K562 (cell line): ENCODE data around the gene PPIL4. TPM values are rescaled to one million over a fixed set of nuclear protein-coding genes. Genes with fewer than 3 reads are reported as not detected.

Source experiments
- ATAC-seq: fragments of 200-7000 bp; cut with Tn5 transposase; 3 replicates; pipeline ENCODE4 v1.9.1; 2020; ENCODE audit warnings: moderate library complexity
- BruUV-seq: library from RNA; stranded (reverse); fragments of 400-500 nt; replicated peaks from 2 replicates; lab custom pipeline; 2021; lab: Mats Ljungman, UMichigan
- CTCF ChIA-PET: fragments of 300-600 bp; formaldehyde crosslinking; extraction: SDS; loops from one replicate; lab custom pipeline; 2021; ENCODE audit warnings: low intra/inter-chr PET ratio; lab: Yijun Ruan, JAX
- POLR2A ChIA-PET: fragments of 300-600, 350-650 bp; sonication (Branson Sonifier 250); formaldehyde crosslinking; extraction: SDS; loops from one replicate; lab custom pipeline; 2021; ENCODE audit warnings: antibody characterized with exemption, inconsistent platforms; lab: Yijun Ruan, JAX
- DNase-seq, 4 experiments: peaks; one replicate each; pipeline versions ENCODE4 v3.0.0 to v3.0.0-alpha.2; 2011 to 2018; ENCODE audit warnings: low spot score in 3 of 4, mixed read lengths in 3 of 4; ENCODE audit errors: extremely low read depth in 1 of 4
- FAIRE-seq: peaks from 2 replicates; lab custom pipeline; 2011; peaks lifted over from hg19 to GRCh38; lab: Jason Lieb, UNC
- H2AFZ ChIP-seq: 2 replicates; pipeline ENCODE4 v1.6.0; 2011; ENCODE audit warnings: low read depth, low read length, control low read depth, inconsistent platforms
- H3K27ac ChIP-seq: fragments of 200-600 bp; 3 replicates; pipeline ENCODE4 v1.8.0; 2011; ENCODE audit warnings: low read depth, mild to moderate bottlenecking, control low read depth, inconsistent platforms, low read length, moderate library complexity, mixed read lengths; ENCODE audit errors: extremely low read depth
- H3K27me3 ChIP-seq, 2 experiments: fragments of 300-600 bp in 1 of 2; 2 replicates in 1 of 2; 3 replicates in 1 of 2; pipeline versions ENCODE4 v1.6.0 to v1.8.0; 2011; ENCODE audit warnings: inconsistent platforms in 2 of 2, low read length in 2 of 2, mild to moderate bottlenecking in 1 of 2, mixed read lengths in 1 of 2, moderate library complexity in 1 of 2; ENCODE audit not compliant: control insufficient read depth in 2 of 2, insufficient read depth in 2 of 2
- H3K36me3 ChIP-seq: fragments of 300-600 bp; 3 replicates; pipeline ENCODE4 v1.8.0; 2011; ENCODE audit warnings: mild to moderate bottlenecking, low read length, inconsistent platforms; ENCODE audit not compliant: control insufficient read depth, insufficient read depth
- H3K4me1 ChIP-seq, 2 experiments: fragments of 200-600 bp in 1 of 2; replicated peaks in 1 of 2; 2 replicates in 1 of 2; 3 replicates in 1 of 2; pipeline versions ENCODE4 v1.5.1 to v1.8.0; 2011; ENCODE audit warnings: inconsistent platforms in 2 of 2, low read length in 2 of 2, mild to moderate bottlenecking in 1 of 2, mixed read lengths in 1 of 2, moderate library complexity in 1 of 2; ENCODE audit not compliant: control insufficient read depth in 2 of 2, insufficient read depth in 2 of 2
- H3K4me2 ChIP-seq: 2 replicates; pipeline ENCODE4 v1.6.1; 2011; ENCODE audit warnings: low read length, control low read depth, inconsistent platforms, mixed read lengths; ENCODE audit not compliant: insufficient read depth
- H3K4me3 ChIP-seq: fragments of 200-600 bp; sonication (generic), shearing (Covaris generic); 2 replicates; pipeline ENCODE4 v1.5.1; 2016; ENCODE audit warnings: control low read depth, inconsistent platforms
- H3K79me2 ChIP-seq: fragments of 200-600 bp; 3 replicates; pipeline ENCODE4 v1.8.0; 2011; ENCODE audit warnings: low read length, inconsistent platforms; ENCODE audit not compliant: control insufficient read depth, insufficient read depth
- H3K9ac ChIP-seq, 2 experiments: 2 replicates each; pipeline versions ENCODE4 v1.6.0 to v1.6.1; 2011; ENCODE audit warnings: low read depth in 2 of 2, low read length in 2 of 2, control low read depth in 1 of 2, inconsistent platforms in 1 of 2, mild to moderate bottlenecking in 1 of 2, mixed read lengths in 1 of 2; ENCODE audit not compliant: insufficient read depth in 1 of 2
- H3K9me1 ChIP-seq: one replicate; pipeline ENCODE4 v1.6.0; 2011; ENCODE audit warnings: inconsistent platforms, mild to moderate bottlenecking, low read length, moderate library complexity; ENCODE audit not compliant: control insufficient read depth, insufficient read depth
- H3K9me3 ChIP-seq: replicated peaks from 2 replicates; pipeline ENCODE4 v1.5.1; 2011; ENCODE audit warnings: low read depth, low read length, inconsistent platforms; ENCODE audit not compliant: control insufficient read depth, insufficient read depth
- H4K20me1 ChIP-seq: replicated peaks from 2 replicates; pipeline ENCODE4 v1.6.1; 2011; ENCODE audit warnings: low read length, inconsistent platforms, mixed read lengths; ENCODE audit not compliant: control insufficient read depth, insufficient read depth
- ETV1 ChIP-seq: fragments of 450-650 bp; conservative IDR thresholded peaks from 2 replicates; pipeline ENCODE4 v1.6.1; 2016; ENCODE audit warnings: missing genetic modification characterization, control low read depth, low read depth, missing compliant biosample characterization
- FOXJ2 ChIP-seq: fragments of 200-800 bp; sonication (Bioruptor generic); IDR thresholded peaks from 2 replicates; pipeline ENCODE4 v1.6.1; 2016; ENCODE audit warnings: missing genetic modification characterization, missing compliant biosample characterization
- KLF10 ChIP-seq: fragments of 250-450 bp; sonication (Bioruptor Pico); IDR thresholded peaks from 2 replicates; pipeline ENCODE4 v1.6.1; 2021; ENCODE audit warnings: matching md5 sums
- NEUROD1 ChIP-seq: fragments of 150-350 bp; IDR thresholded peaks from 2 replicates; pipeline ENCODE4 v1.6.1; 2014; ENCODE audit warnings: borderline replicate concordance, low read length, low read depth; ENCODE audit not compliant: partially characterized antibody
- RBM34 ChIP-seq: fragments of 200-400 bp; formaldehyde crosslinking; IDR thresholded peaks from 2 replicates; pipeline ENCODE4 v1.6.1; 2018; ENCODE audit warnings: low read length, borderline replicate concordance; ENCODE audit not compliant: insufficient read depth
- RFX7 ChIP-seq: fragments of 250-450 bp; sonication (Bioruptor Pico); IDR thresholded peaks from 2 replicates; pipeline ENCODE4 v1.5.1; 2021; ENCODE audit warnings: mild to moderate bottlenecking
- SREBF1 ChIP-seq: fragments of 150-350 bp; IDR thresholded peaks from 2 replicates; pipeline ENCODE4 v1.6.1; 2014; ENCODE audit warnings: antibody characterized with exemption, low read depth, low read length, borderline replicate concordance
- U2AF1 ChIP-seq: fragments of 200-400 bp; formaldehyde crosslinking; optimal IDR thresholded peaks from 2 replicates; pipeline ENCODE3; 2017; ENCODE audit warnings: mild to moderate bottlenecking, low read depth, low read length, moderate library complexity
- ZBTB8A ChIP-seq: fragments of 450-650 bp; IDR thresholded peaks from 2 replicates; pipeline ENCODE4 v1.6.1; 2018; ENCODE audit warnings: mild to moderate bottlenecking, moderate library complexity; ENCODE audit not compliant: partially characterized antibody
- WGBS: fragments of 100-300 bp; shearing (Covaris generic); methylation state at CpG from one replicate; pipeline ENCODE4 v1.1.6; 2016; ENCODE audit warnings: low coverage, mixed read lengths; ENCODE audit not compliant: insufficient coverage; ENCODE audit errors: missing lambda C conversion rate; 5-methylcytosine and 5-hydroxymethylcytosine counted together
- in situ Hi-C: fragments of 300-500 bp; cut with MboI; formaldehyde crosslinking; loops from 4 replicates; pipeline ENCODE4 v1.15.0; 2018; ENCODE audit warnings: inconsistent platforms, mixed read lengths
- intact Hi-C: fragments of 100-400 bp; cut with micrococcal nuclease; formaldehyde crosslinking; loops from 2 replicates; pipeline ENCODE4 v1.14.2; 2022
- polyA plus RNA-seq, 8 experiments: library from polyadenylated mRNA; depleted of rRNA in 4 of 8; stranded (reverse) in 5 of 8; unstranded in 3 of 8; fragments of >200 nt; fragmentation: Nextera tagmentation in 2 of 8; fragmentation: Illumina TruSeq in 1 of 8; extraction: Ambion mirVana in 2 of 8; extraction: Trizol in 1 of 8; gene quantifications; 2 replicates each; pipeline versions ENCODE4 v1.2.1 to v1.2.3, GENCODE V29; 2011 to 2014; ENCODE audit warnings: inconsistent platforms in 1 of 8, missing spikeins in 1 of 8
- total RNA-seq, 7 experiments: library from RNA; depleted of rRNA in 6 of 7; stranded (reverse); fragments of >200 nt in 6 of 7; fragmentation: Illumina TruSeq in 2 of 7; extraction: Trizol in 2 of 7; gene quantifications; 2 replicates each; pipeline versions ENCODE4 v1.2.1 to v1.2.3, GENCODE V29; 2011 to 2021; ENCODE audit warnings: low replicate concordance in 1 of 7
- TF ChIP-seq, protein P1 (sequence below), 2 experiments: fragments of 450-650 bp in 1 of 2; IDR thresholded peaks; 2 replicates each; pipeline ENCODE4 v1.6.1; 2011 to 2017; ENCODE audit warnings: low read depth in 2 of 2, antibody characterized with exemption in 1 of 2, borderline replicate concordance in 1 of 2, low read length in 1 of 2, mild to moderate bottlenecking in 1 of 2, mixed read lengths in 1 of 2; ENCODE audit not compliant: control insufficient read depth in 1 of 2
- TF ChIP-seq, protein P2 (sequence below): fragments of 450-650 bp; IDR thresholded peaks from 2 replicates; pipeline ENCODE4 v1.6.1; 2016; ENCODE audit warnings: low read depth, mild to moderate bottlenecking, moderate library complexity
- TF ChIP-seq, protein P3 (sequence below): fragments of 250-450 bp; sonication (Bioruptor Pico); IDR thresholded peaks from 2 replicates; pipeline ENCODE4 v1.4.0; 2020; ENCODE audit warnings: mild to moderate bottlenecking, moderate library complexity
- TF ChIP-seq, protein P4 (sequence below): IDR thresholded peaks from 2 replicates; pipeline ENCODE4 v1.6.1; 2011; ENCODE audit not compliant: insufficient read length; ENCODE audit errors: extremely low read depth

PPIL4 gene
- total and polyA plus RNA-seq, 9 of the 15 experiments (the other 6 are each of a cell fraction or from before 2014, with no cell fraction given): 14.5 to 55.2 (median 45.9) TPM

DNA sequence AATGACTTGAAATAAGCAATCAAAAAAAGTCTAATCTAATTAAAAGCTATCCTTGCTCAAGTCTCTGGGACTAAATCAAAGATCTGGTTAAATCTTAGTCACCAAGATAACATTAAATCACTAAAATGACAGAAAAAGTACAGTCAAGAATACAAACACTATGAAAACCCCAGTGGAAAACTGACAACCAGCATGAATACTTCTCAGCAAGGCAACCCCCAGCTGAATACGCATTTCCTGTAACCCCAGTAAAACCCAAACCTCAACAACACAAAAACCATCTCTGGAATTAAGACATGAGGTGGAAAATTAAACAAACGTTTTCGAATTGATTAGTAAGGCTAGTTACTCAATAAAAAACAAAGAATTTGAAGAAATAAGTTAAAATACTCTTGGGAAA, 37.4 kb downstream of the PPIL4 start:
- WGBS: 48% methylated on average over 3 of the region's 3 CpGs
- TF ChIP-seq, protein P1, sequence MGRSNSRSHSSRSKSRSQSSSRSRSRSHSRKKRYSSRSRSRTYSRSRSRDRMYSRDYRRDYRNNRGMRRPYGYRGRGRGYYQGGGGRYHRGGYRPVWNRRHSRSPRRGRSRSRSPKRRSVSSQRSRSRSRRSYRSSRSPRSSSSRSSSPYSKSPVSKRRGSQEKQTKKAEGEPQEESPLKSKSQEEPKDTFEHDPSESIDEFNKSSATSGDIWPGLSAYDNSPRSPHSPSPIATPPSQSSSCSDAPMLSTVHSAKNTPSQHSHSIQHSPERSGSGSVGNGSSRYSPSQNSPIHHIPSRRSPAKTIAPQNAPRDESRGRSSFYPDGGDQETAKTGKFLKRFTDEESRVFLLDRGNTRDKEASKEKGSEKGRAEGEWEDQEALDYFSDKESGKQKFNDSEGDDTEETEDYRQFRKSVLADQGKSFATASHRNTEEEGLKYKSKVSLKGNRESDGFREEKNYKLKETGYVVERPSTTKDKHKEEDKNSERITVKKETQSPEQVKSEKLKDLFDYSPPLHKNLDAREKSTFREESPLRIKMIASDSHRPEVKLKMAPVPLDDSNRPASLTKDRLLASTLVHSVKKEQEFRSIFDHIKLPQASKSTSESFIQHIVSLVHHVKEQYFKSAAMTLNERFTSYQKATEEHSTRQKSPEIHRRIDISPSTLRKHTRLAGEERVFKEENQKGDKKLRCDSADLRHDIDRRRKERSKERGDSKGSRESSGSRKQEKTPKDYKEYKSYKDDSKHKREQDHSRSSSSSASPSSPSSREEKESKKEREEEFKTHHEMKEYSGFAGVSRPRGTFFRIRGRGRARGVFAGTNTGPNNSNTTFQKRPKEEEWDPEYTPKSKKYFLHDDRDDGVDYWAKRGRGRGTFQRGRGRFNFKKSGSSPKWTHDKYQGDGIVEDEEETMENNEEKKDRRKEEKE (IDR thresholded peaks at IDR 0.05; ENCODE audit: borderline replicate concordance in 1 of 2, control insufficient read depth in 1 of 2, low read depth in 2 of 2, low read length in 1 of 2): no peak
- no peak for TF ChIP-seq ETV1 (tag)
- TF ChIP-seq, protein P2, sequence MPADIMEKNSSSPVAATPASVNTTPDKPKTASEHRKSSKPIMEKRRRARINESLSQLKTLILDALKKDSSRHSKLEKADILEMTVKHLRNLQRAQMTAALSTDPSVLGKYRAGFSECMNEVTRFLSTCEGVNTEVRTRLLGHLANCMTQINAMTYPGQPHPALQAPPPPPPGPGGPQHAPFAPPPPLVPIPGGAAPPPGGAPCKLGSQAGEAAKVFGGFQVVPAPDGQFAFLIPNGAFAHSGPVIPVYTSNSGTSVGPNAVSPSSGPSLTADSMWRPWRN: no peak
- no peak for TF ChIP-seq NEUROD1
- no peak for TF ChIP-seq SREBF1
- TF ChIP-seq, protein P3, sequence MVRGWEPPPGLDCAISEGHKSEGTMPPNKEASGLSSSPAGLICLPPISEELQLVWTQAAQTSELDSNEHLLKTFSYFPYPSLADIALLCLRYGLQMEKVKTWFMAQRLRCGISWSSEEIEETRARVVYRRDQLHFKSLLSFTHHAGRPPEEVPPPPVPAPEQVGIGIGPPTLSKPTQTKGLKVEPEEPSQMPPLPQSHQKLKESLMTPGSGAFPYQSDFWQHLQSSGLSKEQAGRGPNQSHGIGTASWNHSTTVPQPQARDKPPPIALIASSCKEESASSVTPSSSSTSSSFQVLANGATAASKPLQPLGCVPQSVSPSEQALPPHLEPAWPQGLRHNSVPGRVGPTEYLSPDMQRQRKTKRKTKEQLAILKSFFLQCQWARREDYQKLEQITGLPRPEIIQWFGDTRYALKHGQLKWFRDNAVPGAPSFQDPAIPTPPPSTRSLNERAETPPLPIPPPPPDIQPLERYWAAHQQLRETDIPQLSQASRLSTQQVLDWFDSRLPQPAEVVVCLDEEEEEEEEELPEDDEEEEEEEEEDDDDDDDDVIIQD: no peak
- TF ChIP-seq FOXJ2 (tag): no peak
- no peak for TF ChIP-seq RBM34
- no peak for TF ChIP-seq U2AF1
- no peak for TF ChIP-seq RFX7 (CRISPR knock-in tag)
- no peak for TF ChIP-seq ZBTB8A
- TF ChIP-seq, protein P4, sequence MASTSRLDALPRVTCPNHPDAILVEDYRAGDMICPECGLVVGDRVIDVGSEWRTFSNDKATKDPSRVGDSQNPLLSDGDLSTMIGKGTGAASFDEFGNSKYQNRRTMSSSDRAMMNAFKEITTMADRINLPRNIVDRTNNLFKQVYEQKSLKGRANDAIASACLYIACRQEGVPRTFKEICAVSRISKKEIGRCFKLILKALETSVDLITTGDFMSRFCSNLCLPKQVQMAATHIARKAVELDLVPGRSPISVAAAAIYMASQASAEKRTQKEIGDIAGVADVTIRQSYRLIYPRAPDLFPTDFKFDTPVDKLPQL: no peak
- no peak for TF ChIP-seq KLF10 (CRISPR knock-in tag)
- FAIRE-seq: no peak

More for the DNA sequence above, 37.4 kb downstream of the PPIL4 start:
- Histone ChIP-seq H3K9me1 (no peaks in the 10 kb centered on the region), H3K36me3 (peaks cover 25% of the 10 kb centered on the region), H3K9me3 (no peaks in the 10 kb centered on the region), H4K20me1 (no peaks in the 10 kb centered on the region), H3K4me2 (no peak overlapping the region), H2AFZ (no peak overlapping the region), H3K4me3 (no peak overlapping the region), H3K79me2 (no peaks in the 10 kb centered on the region), H3K27ac (no peak overlapping the region), H3K4me1 (peaks cover 0 to 6% of the 10 kb centered on the region in 2 experiments; a peak in 2 of 5 replicates), H3K9ac (no peak overlapping the region), H3K27me3 (no peaks in the 10 kb centered on the region)
- POLR2A ChIA-PET: interaction anchor here (0.7 to 1.4 kb wide), 3 partner anchors 8 to 887 kb away, joined by 3 to 5 read pairs (median 4); no protein-coding TSS in a partner anchor
- DNase-seq: no peak
- CTCF ChIA-PET: no interaction called here
- BruUV-seq: no TSS peak
- intact Hi-C loops: no loop called here
- in situ Hi-C loops: no loop called here
- ATAC-seq: no peak
